Liver (tissue), 9 donors: ENCODE data around the gene PDCD1. TPM values are rescaled to one million over a fixed set of nuclear protein-coding genes. Genes with fewer than 3 reads are reported as not detected.
"Not testable (repeated sequence)": the region's sequence is repeated elsewhere in the genome, so short reads cannot be mapped to it uniquely, and the experiment has no call there.

Experiments
- DNase-seq: peaks from one replicate; pipeline ENCODE4 v3.0.0-alpha.2; 2017; ENCODE audit warnings: low spot score
- H3K27ac ChIP-seq, 2 donors: one replicate each; pipeline ENCODE4 v1.7.0; 2013; ENCODE audit warnings: inconsistent platforms in 2 of 2, low read length in 2 of 2, control low read depth in 1 of 2, low read depth in 1 of 2, mild to moderate bottlenecking in 1 of 2
- H3K27me3 ChIP-seq, 4 donors: one replicate each; pipeline versions ENCODE4 v1.6.1 to v1.7.0; 2013; ENCODE audit warnings: low read length in 3 of 4, inconsistent platforms in 1 of 4, mild to moderate bottlenecking in 1 of 4, moderate library complexity in 1 of 4; ENCODE audit not compliant: control insufficient read depth in 4 of 4, insufficient read depth in 4 of 4
- H3K36me3 ChIP-seq, 4 donors: one replicate each; pipeline versions ENCODE4 v1.6.1 to v1.7.0; 2013; ENCODE audit warnings: low read length in 3 of 4, mild to moderate bottlenecking in 3 of 4, low read depth in 1 of 4, moderate library complexity in 1 of 4; ENCODE audit not compliant: control insufficient read depth in 4 of 4, insufficient read depth in 3 of 4
- H3K4me1 ChIP-seq, 4 donors: one replicate each; pipeline versions ENCODE4 v1.6.1 to v1.7.0; 2013; ENCODE audit warnings: low read length in 3 of 4, mild to moderate bottlenecking in 3 of 4, moderate library complexity in 1 of 4; ENCODE audit not compliant: control insufficient read depth in 4 of 4, insufficient read depth in 4 of 4
- H3K4me3 ChIP-seq, 3 donors: one replicate each; pipeline versions ENCODE4 v1.6.1 to v1.7.0; 2013; ENCODE audit warnings: low read length in 3 of 3, control low read depth in 1 of 3, low read depth in 1 of 3, mild to moderate bottlenecking in 1 of 3
- H3K9ac ChIP-seq, 2 donors: one replicate each; pipeline ENCODE4 v1.7.0; 2013; ENCODE audit warnings: low read length in 2 of 2, mild to moderate bottlenecking in 2 of 2, moderate library complexity in 2 of 2, control low read depth in 1 of 2, low read depth in 1 of 2
- H3K9me3 ChIP-seq, 4 donors: one replicate each; pipeline versions ENCODE4 v1.6.1 to v1.7.0; 2013; ENCODE audit warnings: low read length in 3 of 4; ENCODE audit not compliant: control insufficient read depth in 4 of 4
- EGR1 ChIP-seq, 2 donors: IDR thresholded peaks; 2 replicates each; pipeline ENCODE4 v1.6.1; 2016 to 2018; ENCODE audit warnings: antibody characterized with exemption in 2 of 2, low read depth in 2 of 2
- HNF4A ChIP-seq, 2 donors: conservative IDR thresholded peaks; 2 replicates each; pipeline ENCODE4 v1.6.1; 2016; ENCODE audit warnings: antibody characterized with exemption in 2 of 2, mild to moderate bottlenecking in 2 of 2
- HNF4G ChIP-seq: IDR thresholded peaks from 2 replicates; pipeline ENCODE4 v1.6.1; 2016; ENCODE audit warnings: antibody characterized with exemption
- NR2F2 ChIP-seq: IDR thresholded peaks from 2 replicates; pipeline ENCODE4 v1.6.1; 2016; ENCODE audit warnings: antibody characterized with exemption
- RXRA ChIP-seq, 2 donors: IDR thresholded peaks; 2 replicates each; pipeline ENCODE4 v1.6.1; 2017 to 2018; ENCODE audit warnings: antibody characterized with exemption in 2 of 2, mild to moderate bottlenecking in 1 of 2
- SP1 ChIP-seq: IDR thresholded peaks from 2 replicates; pipeline ENCODE4 v1.6.1; 2018; ENCODE audit warnings: antibody characterized with exemption, mild to moderate bottlenecking
- YY1 ChIP-seq: IDR thresholded peaks from 2 replicates; pipeline ENCODE4 v1.6.1; 2016; ENCODE audit warnings: antibody characterized with exemption, mild to moderate bottlenecking
- WGBS: extraction: QIAGEN DNeasy Blood & Tissue Kit; methylation state at CpG from one replicate; pipeline ENCODE4 v1.1.7; 2013; 5-methylcytosine and 5-hydroxymethylcytosine counted together
- polyA plus RNA-seq, 2 donors: library from polyadenylated mRNA; stranded (reverse) in 1 of 2; unstranded in 1 of 2; fragments of 200-250 nt in 1 of 2; fragments of >200 nt in 1 of 2; fragmentation: Nextera tagmentation in 1 of 2; extraction: Ambion mirVana in 1 of 2; gene quantifications; one replicate each; pipeline versions ENCODE4 v1.2.1 to v1.2.3, GENCODE V29; 2013 to 2015
- total RNA-seq, 2 donors: library from RNA; depleted of rRNA; stranded (reverse); fragments of >200 nt; gene quantifications; one replicate each; pipeline ENCODE4 v1.2.3, GENCODE V29; 2014
- TF ChIP-seq, protein P1 (sequence below): fragments of 150-350 bp; IDR thresholded peaks from 2 replicates; pipeline ENCODE4 v1.5.1; 2017; ENCODE audit warnings: improper control_type of control experiment, low read depth, low read length; ENCODE audit not compliant: missing input control
- donor health status: healthy.
- donor health status: healthy.
- donor health status: healthy.
- donor health status: healthy.
- donor health status: healthy.

The PDCD1 gene
- total and polyA plus RNA-seq, 4 donors: 0.20 to 0.37 (median 0.25) TPM; not detected in 1

GRCh38 chr2:241808051-241808720 lies 50.5 kb downstream of the PDCD1 start:
- TF ChIP-seq, protein P1, sequence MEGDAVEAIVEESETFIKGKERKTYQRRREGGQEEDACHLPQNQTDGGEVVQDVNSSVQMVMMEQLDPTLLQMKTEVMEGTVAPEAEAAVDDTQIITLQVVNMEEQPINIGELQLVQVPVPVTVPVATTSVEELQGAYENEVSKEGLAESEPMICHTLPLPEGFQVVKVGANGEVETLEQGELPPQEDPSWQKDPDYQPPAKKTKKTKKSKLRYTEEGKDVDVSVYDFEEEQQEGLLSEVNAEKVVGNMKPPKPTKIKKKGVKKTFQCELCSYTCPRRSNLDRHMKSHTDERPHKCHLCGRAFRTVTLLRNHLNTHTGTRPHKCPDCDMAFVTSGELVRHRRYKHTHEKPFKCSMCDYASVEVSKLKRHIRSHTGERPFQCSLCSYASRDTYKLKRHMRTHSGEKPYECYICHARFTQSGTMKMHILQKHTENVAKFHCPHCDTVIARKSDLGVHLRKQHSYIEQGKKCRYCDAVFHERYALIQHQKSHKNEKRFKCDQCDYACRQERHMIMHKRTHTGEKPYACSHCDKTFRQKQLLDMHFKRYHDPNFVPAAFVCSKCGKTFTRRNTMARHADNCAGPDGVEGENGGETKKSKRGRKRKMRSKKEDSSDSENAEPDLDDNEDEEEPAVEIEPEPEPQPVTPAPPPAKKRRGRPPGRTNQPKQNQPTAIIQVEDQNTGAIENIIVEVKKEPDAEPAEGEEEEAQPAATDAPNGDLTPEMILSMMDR: no peak
- no peak for TF ChIP-seq SP1
- peak; percentile 51 for TF ChIP-seq NR2F2
- no peak for TF ChIP-seq HNF4A (conservative IDR thresholded peaks at IDR 0.05)
- peak in 1 of 2 donors; percentile 8 for TF ChIP-seq RXRA (IDR thresholded peaks at IDR 0.05)
- H3K36me3 ChIP-seq: no peaks in the 10 kb centered on the region
- DNase-seq: peak; percentile 31
- peak overlapping the region; percentile 85 to 93 for H3K27ac ChIP-seq
- peak overlapping the region in 1 of 3 donors; percentile 68 for H3K4me3 ChIP-seq
- 59% methylated on average over 17 of the region's 17 CpGs for WGBS
- peak overlapping the region; percentile 12 to 16 for H3K9ac ChIP-seq
- no peaks in the 10 kb centered on the region for H3K27me3 ChIP-seq
- H3K9me3 ChIP-seq: no peaks in the 10 kb centered on the region
- peaks cover 13 to 43% (median 27%) of the 10 kb centered on the region in 4 donors for H3K4me1 ChIP-seq

GRCh38 chr2:241806217-241806616 lies 52.5 kb downstream of the PDCD1 start:
- not testable (repeated sequence) for H3K9me3 ChIP-seq, H3K36me3 ChIP-seq, H3K9ac ChIP-seq, H3K27me3 ChIP-seq, H3K27ac ChIP-seq, DNase-seq, H3K4me3 ChIP-seq
- WGBS: 42% methylated on average over 3 of the region's 8 CpGs
- peaks cover 8 to 25% (median 17%) of the 10 kb centered on the region in 4 donors for H3K4me1 ChIP-seq

- no peak overlapping the region for H3K4me3 ChIP-seq
- H3K9me3 ChIP-seq: no peaks in the 10 kb centered on the region
- H3K27ac ChIP-seq: peak overlapping the region; percentile 28 to 60
- TF ChIP-seq YY1 (no peak), HNF4G (no peak), EGR1 (IDR thresholded peaks at IDR 0.05; ENCODE audit: low read depth in 2 of 2) (no peak), HNF4A (conservative IDR thresholded peaks at IDR 0.05) (no peak)
- TF ChIP-seq, protein P1: no peak
- 55% methylated on average over 35 of the region's 35 CpGs for WGBS
- H3K9ac ChIP-seq: no peak overlapping the region
- DNase-seq: no peak
- H3K4me1 ChIP-seq: peaks cover 6 to 17% (median 13%) of the 10 kb centered on the region in 4 donors
- no peaks in the 10 kb centered on the region for H3K36me3 ChIP-seq
- H3K27me3 ChIP-seq: no peaks in the 10 kb centered on the region
These were observed 54.1 kb downstream of the PDCD1 start for GRCh38 chr2:241804326-241805229.
